Fibroblast of the conjunctiva (primary cell): ENCODE results near the gene HMG20B.
A peak's percentile ranks its signal among the peaks of the same experiment; 100 is the strongest.

Experiments used
- DNase-seq: peaks from one replicate; pipeline ENCODE4 v3.0.0-alpha.2; 2010; ENCODE audit warnings: low read depth

The HMG20B gene

DNA sequence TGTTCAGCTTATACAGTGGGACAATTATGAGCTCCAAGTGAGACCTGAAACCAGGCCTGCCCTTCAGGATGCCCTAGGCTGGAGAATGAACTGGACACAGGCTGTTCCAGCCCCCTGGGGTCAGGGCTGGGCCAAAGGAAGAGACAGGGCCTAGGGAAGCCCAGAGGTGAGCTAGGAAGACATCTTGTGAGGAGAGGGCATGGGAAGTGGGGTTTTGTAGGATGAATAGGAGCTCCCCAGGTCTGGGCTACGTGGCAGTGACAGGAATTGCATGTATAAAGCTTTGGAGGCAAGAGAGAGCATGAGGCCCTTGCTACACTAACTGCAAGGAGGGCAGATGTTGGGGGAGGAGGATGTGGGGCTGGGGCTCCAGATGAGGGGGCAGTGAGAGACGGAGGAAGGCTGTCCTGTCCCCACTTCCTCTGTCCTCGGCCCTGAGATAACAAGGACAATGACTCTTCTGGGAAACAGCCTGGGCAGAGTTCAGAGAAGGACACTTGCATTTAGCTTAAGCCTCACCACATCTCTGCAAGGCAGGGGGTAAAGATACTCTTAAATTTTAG is 35.4 kb downstream of the HMG20B start:
- DNase-seq, result no peak

DNA sequence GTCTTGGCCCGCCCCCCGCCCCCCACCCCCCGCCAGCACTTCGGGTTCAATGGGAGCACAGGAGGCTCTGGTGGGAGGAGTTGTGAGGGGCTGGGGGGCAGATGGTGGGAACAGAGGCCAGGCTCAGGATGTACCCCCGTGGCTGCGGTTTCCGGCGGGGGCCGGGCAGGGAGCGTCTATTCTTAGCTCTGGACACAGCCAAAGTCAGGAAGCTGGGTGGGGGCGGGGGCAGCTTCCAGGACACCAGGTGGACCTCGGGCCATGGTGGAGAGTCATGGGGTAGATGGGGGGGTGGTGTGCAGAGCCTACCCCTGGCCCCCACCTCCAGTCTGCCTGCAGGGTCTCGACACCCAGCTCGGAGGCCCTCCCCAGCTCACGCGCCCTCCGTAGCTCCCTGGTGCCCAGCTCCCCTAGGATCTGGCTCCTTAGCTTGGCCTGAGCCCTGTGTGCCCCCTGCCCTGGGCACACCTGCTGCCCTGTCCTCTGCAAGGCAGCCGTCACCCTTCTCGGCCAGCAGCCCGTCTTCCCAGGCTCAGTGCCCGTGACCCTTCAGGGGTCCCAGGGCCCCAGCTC is 36.1 kb downstream of the HMG20B start:
- no peak for DNase-seq

DNA sequence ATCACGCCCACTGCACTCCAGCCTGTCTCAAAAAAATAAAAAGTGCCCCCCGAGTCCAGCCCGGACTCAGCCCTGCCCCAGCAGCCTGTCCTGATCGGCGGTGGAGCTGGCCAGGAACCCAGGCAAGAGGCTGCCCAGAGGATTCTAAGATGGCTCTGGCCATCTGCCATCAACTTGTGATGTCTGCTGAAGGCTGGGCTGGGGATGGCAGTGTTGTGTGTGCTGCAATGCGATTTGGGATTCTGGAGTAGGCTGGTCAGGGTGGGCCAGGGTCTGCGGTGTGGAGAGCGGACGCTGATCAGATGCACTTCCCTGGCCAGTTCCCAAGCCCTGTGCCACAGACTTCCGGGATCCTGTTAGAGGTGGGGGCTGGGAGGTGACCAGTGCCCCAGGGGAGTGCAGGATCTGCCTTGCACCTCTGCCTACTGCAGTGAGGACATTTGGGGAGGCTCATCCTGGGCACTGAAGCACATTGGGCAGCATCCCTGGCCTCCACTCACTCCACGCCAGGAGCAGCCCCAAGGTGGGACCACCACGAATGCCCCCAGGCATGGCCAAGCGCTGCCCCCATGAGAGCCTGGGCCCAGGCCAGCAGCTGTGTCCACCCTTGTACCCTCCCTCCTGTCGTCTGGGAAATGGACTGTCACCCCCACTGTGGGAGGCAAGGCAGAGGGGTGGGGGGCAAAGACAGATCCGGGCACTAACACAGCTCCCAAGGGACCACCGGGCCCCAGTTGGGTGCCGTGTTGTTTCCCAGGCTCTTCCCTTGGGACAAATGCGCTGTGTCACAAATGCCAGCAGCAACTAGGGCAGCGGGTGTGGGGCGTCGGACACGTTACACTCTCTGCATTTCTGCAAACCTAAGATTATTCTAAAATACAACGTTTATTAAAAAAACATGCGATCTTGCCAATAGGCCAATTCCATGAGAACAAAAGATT is 37.3 kb downstream of the HMG20B start:
- no peak for DNase-seq

GRCh38 chr19:3610745-3611717 is 38.3 kb downstream of the HMG20B start:
- no peak for DNase-seq

- no peak for DNase-seq
These were observed 39.1 kb downstream of the HMG20B start for GRCh38 chr19:3611841-3612240.

GRCh38 chr19:3612330-3612729 is 39.6 kb downstream of the HMG20B start:
- no peak for DNase-seq

DNA sequence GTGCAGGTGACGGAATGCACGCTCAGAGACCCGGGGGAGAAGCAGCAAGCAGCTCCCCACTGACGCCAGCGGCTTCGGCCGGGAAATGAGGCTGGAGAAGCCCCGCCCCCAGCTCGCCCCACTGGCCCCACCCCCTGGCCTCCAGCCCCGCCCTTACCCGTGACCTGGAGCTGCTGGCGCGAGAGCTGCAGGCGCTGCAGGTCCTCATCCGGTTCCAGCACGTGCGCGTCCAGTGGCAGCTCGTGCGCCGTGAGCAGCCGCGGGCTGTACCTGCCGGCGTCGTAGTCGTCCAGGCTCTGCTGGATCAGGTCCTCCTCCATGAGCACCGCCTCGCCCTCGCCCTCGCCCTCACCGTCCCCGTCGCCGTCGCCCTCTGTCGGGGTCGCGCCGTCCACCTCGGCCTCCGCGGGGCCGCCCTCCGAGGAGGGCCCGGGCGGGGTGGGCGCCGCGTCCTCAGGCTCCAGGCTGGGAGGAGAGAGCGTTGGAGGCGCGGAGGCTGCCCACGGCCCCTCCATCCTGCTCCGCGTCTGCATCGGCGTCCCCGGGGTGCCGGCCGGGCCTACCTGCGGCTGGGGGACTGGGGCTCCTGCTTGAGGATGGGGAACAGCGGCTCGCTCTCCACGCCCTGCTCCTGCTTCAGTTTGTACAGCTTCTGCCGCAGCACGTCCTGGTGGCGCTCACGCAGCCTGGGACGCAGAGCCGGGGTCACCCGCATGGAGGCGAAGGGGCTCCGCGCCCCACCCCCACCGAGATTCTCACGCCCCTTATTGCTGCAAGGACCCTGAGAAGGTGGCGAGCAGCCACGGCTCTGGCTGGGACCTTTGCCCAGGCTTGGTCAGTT is 40.4 kb downstream of the HMG20B start:
- no peak for DNase-seq

DNA sequence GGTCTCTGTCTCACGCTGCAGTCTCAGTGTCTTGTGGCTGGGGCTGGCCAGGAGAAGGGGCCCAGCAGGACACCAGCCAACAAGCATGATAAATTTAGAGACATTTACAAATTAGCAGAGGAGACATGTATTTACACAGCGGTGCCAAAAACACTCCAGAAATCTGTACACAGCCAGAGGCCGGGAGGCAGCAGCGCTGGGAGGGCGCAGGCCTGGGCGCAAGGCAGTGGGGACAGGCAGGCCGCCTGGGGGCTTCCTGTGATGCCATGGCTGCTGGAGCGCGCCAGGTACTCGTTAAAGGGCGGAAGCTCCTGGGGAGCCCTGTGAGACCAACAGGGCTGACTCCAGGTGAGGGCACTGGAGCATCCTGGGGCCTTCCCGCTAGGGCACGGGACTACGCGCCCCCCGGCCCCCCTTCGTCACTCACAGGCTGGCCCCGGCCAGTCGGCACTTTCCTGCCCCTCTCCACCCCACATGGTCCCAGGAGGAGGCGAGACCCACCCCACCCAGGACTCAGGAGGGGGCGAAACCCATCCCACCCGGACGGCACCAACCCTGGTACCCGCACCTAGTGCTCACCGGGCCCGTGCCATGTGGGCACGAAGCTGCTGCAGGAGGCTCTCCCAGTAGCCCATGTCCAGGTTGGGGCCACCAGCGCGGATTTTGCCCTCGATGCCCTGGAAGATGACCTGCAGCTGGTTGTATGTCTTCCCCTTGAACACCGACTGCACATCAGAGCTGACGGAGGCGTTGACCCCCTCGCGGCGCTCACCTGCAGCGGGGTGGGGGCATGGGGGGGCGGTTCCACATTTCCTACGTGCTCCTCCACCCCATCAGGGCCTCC is 41.3 kb downstream of the HMG20B start:
- no peak for DNase-seq

DNA sequence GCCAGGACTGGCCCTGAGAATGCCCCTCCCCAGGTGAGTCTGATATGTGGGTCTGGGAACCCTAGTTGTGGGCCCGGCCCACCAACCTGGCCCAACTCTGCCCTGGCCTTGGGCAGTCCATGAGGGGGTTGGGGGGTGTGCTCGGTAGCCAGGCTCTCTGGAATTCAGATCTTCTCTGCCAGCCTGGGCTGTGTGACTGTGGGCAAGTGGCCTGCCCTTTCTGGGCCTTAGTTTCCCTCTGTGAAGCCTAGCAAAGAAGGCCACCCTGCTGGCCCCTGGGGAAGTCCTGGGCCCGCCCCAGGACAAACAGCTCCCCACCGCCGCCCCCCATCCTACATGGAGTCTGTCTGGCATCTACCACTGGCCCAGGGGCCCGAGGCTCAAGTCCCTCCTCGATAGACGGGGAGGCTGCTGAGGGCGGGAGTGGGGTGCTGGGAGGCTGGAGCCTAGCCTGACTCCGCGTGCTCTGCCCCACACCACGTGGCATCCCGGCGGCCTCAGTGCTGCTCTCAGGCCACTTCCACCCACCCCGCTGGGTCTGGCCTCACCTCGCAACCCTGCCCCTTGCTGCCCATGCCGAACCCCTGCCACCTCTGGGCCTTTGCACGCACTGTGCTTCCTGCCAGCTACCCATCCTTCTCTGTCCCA is 42.2 kb downstream of the HMG20B start:
- no peak for DNase-seq

- DNase-seq, result no peak
These were observed 42.9 kb downstream of the HMG20B start for GRCh38 chr19:3615524-3616135.

GRCh38 chr19:3617463-3617862 is 44.7 kb downstream of the HMG20B start:
- no peak for DNase-seq

GRCh38 chr19:3618144-3618810 is 45.5 kb downstream of the HMG20B start:
- peak; percentile 47 for DNase-seq

DNA sequence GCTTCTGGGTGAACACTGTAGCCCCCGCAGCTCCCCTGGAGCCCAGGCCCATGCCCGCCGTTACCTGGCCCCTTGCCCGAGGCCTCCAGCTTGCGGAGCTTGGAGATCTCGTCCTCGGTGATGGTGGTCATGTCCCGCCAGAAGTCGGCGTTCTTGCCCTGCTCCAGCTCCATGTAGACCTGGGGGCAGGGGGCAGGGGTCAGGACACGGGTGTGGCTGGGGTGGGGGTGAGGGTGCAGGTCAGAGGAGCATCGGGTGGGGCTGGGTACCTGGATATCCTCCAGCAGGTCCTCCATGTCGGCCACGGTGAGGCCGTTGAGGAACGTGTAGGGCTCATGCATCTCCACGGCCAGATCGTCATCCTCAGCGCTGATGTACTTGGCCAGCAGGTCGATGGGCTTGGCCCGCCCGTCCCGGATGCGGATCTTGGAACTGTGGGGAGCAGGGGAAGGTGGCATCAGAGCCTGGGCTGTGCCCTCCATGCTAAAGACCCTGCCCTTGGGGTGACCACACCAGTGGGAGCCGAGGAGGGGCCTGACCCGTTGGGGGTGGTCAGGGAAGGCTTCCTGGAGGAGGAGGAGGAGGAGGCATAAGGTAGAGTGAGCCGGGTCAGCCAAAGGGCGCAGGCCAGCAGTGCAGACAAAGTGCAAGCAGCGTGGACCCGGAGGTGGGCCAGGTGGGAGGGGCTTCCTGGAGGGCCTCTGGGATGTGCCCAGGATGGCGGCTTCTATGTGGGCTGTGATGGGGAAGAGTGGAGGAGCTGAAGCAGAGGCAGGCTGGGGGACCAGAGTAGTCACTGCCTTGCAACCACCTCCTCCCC is 46.3 kb downstream of the HMG20B start:
- DNase-seq, result no peak

- no peak for DNase-seq
These were observed 46.9 kb downstream of the HMG20B start for GRCh38 chr19:3619631-3620012.

GRCh38 chr19:3620145-3620816 is 47.5 kb downstream of the HMG20B start:
- DNase-seq, result no peak

DNA sequence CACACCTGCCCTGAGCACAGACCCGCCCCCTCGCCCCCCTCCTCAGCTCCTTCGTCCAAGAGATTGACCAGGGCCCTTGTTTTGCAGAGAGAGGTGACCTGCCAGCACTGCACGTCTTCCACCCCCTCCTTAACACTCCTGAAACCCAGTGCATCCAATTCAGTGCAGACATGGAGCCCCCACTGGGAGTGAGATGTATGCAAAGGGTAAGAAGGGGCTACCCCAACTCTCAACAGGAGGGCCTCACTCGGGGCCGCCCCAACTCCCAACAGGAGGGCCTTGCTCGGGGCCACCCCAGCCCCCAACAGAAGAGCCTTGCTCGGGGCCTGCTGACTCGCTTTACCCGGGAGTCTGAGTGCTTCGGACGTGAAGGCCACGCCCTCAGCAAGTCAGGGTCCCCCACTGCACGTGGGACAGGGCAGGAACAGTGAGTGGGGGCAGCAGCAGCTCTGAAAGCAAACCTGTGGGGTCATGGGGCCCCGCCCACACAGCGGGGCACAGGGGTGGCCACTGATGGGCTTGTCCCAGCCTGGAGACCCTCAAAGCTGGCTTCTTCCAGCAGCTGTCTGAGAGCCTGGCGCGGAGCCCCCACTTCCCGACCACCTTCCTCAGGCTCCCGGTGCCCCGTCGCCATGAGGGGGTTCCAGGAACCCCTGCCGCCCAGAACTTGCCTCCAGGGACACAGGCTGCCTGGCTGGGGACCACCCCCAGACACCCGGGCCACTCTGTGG is 48.2 kb downstream of the HMG20B start:
- no peak for DNase-seq

DNA sequence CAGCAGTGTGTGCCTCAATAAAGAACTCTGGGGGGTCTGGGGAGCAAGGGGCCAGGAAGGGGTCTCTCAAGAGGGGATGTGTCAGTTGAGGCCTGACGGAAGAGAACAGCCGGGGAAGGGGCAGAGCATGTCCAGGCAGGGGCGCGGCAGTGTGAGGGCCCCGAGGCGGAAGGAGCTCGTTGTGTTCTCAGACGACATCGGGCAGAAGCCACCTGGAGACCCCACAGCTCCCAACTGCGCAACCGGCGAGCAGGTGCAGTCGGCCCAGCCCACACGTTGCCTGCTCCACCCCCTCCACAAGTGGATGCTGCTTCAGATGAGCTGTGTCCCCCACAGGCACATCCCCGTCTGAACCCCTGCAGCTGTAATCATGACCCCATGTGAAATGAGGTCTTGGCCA is 48.9 kb downstream of the HMG20B start:
- DNase-seq, result no peak
